CD4-positive, alpha-beta T cell treated with Interleukin-6 at 100 ng/mL for 8 hours (primary cell): Measurements from ENCODE around the gene ARL6.
"Not testable (repeated sequence)": the region's sequence is repeated elsewhere in the genome, so short reads cannot be mapped to it uniquely, and the experiment has no call there.

Experiments
- DNase-seq: peaks from one replicate; pipeline ENCODE4 v3.0.0-alpha.2; 2020; ENCODE audit warnings: mixed read lengths, low spot score

The ARL6 gene

DNA sequence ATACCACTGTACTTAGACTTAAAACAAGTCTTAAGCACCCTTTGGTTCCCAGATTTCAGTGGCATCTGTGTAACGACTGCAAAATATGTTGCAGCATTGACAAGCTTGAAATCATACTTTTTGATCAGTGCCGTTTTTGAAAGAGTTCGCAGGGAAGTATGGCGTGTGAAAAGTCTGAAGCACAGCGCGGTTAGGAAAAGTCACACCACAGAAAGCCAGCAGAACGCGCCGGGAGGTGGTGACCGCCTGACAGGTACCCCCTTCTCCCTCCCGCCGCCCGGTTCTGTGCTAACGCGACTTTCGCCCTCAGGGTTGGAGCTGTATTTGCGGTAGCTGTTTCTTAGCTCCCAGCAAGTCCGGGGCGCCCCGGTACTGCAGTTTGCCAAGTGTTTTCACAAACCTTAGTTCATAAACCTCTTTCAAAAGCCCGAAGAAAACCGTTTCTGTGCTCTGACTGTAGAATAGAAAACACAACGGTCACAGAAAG lies 56.8 kb downstream of the ARL6 start:
- DNase-seq: no peak

DNA sequence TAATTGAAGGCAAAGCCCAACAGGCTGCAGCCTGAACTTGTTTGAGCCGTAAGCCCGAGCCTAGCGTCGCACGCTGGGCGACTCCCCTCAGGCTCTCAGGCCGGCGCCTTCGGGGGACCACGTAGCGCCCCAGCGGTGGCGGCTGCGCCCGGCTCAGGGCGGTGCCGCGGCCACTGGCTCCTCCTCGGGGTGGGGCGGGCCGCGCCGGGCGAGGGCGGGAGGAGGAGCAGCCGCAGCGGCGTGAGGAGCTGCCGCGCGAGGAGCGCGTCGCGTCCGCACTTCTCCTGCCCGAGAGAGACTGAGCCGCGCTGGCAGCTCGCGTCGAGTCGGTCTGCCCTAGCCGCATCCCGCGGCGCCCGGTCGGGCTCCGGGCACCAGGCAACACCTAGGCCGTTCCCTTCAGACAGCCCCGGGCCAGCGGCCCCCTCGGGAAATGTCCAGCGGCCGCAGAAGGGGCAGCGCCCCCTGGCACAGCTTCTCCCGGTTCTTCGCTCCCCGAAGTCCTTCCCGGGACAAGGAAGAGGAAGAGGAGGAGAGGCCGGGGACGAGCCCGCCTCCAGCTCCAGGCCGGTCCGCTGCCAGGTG lies 57.3 kb downstream of the ARL6 start, which contains the start of gene CRYBG3:
Gene CRYBG3 (plus strand): TSS at position 238 of the 585 bp plus-strand sequence. CDS start 196 bp downstream, at position 434.
- peak; percentile 79 for DNase-seq

DNA sequence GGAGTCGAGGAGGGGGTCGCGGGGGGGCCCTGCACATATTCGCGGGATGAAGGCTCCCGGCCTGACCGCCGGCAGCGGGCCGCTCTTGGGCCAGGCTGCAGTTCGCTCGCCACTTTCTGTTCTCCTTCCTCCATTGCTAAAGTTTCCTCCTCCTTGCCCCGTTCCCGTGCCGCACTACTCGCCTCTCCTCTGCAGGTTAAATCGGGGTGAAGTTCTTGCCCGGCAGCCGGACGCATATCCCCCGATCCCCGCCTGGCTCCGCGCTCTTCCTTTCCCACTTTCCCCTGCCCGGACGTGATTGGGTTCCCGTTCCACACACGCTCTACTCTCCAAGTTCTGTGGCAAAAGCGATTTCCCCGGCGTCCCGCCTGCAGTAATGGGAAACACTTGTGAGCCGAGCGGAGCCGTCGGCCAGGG lies 57.8 kb downstream of the ARL6 start:
- no peak for DNase-seq

DNA sequence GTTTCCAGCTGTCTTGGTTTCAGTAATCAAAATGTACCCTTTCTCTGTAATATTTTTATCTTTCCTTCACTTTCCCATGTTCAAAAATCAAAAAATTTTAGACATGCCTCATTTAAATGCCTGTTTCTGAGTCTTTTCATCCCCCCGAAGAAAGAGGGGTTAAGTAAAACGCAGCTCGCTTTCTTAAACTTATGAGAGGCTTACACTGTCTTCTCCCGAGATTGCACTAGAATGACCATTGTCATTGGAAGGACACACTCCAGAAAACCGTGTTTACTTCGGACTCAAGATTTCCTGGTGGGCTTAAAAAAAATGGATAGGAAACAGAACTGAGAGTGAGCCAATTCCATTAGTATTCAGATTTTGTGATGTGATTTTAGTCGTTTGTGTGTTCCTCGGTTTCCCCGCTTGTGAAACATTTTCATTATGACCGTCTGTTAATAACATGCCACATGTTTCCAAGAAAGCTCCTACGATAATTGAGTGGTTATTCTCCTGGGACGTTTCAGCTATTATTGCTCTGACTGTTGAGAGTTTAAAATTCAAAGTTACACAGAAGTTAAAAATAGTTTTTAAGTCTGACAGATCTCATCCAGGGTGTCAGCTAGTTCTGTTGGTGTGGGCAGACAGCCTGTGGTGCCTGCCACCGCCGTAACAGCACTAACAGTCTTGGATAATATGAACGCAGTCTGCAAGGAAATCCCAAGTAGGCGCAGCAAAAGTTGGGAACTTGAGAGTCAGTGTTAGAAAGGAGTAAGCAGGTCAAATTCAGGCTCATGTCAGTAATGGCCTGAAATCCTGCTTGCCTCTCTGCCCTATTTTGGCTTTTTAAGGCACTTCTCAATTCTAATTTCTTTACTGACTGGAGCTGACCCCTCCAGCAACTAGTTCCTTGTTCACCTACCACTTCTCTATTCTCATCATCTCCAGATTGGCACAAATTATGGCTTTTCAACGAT lies 58.8 kb downstream of the ARL6 start:
- no peak for DNase-seq

DNA sequence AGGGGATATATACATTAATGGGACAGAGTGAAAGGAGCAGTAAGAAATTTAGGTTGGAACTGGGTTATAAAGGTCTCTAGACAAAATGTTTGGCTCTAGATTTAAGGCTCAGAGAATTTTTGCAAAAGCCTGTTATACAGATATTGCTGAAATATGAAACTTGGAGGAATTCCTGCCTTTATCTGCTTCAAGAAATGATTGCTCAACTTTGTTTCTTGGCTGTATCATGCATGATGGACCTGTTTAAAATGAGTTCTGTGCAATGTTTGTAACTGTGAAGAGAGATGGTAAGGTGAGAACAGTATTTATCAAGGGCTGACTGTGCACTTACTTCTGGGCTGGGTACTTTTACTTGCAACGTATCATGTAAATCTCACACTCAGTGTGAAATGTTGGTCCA lies 60.5 kb downstream of the ARL6 start:
- no peak for DNase-seq

DNA sequence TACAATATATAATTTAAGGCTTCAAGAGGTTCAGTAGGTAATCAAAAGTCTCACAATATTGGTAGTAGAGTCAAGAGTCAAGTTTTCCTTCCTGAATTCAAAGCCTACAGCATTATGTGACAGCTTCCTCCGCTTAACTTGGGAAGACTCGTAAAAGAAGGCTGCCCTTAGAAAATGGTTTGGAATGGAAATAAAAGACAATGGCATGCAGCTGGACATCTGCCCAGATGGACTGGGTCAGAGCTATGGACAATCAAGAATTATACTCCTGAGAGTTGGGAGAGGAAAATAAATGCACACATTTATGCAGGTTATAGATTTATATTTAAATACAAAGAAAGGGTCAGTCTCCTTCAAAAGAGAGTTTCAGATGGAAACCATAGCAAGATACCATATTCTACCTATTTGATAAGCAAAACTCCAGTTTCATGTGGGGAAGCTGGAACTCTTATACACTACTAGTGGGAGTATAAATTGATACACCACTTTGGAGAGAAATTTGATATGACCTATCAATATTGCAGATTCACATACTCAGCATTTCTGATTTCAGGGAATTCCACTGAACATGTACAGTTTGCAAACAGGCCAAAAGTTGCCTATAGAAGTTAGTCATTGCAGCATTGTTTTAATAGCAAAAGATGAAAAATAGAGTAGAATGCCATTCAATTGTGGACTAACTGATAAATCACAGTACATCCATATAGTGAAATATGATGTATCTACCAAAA lies 63.3 kb downstream of the ARL6 start:
- no peak for DNase-seq

DNA sequence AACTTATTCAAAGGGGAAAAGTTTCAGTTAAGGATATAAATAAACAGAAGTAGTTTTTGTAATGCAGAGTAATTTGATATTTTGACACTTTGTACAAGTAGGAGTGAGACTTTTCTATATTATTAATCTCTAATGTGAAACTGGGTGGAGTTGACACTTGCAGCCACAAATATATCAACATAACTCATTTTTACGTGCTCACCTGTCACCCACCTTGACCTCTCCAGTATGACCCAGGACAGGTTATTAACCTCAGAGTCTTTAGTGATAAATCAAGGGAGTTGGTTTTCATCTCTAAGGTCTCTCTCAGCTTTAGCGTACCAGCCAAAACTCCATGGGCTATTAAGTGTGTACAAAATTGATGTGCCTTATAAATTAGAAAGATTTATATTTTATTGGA lies 64.6 kb downstream of the ARL6 start:
- DNase-seq: no peak

DNA sequence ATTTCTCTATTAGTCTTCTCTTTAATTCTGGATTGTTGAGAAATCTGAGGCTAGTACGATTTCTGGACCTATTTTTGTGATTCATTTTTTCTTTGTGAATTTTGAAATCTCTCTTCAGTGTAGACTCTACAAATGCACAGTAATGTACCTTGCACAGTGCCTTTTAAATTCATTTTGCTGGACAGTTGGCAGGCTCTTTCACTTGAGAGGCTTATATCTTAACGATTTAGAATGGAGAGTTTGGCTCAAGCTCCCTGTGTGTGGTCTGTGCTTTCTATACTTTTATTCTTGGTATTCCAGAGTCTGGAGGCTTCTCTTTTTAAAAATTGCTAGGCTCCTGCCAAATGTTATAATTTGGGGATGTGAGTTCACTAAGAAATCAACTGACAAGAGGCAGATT lies 66.1 kb downstream of the ARL6 start:
- DNase-seq: no peak

DNA sequence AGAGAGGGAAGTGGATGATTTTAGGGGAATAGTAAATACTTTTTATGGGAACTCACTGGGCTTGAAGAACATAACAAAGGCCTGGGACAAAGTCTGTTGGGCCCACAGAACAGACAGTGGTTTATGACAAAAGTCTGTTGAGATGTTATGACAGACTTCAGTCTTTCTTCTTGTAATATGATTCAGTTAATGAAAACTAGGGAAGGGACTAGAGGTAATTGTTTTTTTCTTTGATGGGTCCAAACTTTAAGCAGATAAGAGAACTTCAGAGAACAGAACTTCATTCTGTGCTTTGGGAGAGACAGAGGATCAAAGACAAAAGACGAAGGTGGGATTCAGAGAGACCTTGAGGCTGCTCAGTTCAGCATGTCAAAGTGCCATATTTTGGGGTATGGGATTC lies 66.6 kb downstream of the ARL6 start:
- DNase-seq: no peak

DNA sequence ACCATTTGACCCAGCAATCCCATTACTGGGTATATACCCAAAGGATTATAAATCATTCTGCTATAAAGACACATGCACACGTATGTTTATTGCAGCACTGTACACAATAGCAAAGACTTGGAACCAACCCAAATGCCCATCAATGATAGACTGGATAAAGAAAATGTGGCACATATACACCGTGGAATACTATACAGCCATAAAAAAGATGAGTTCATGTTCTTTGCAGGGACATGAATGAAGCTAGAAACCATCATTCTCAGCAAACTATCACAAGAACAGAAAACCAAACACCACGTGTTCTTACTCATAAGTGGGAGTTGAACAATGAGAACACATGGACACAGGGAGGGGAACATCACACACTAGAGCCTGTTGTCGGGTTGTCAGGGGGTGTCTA lies 68.6 kb downstream of the ARL6 start:
- DNase-seq: not testable (repeated sequence)

DNA sequence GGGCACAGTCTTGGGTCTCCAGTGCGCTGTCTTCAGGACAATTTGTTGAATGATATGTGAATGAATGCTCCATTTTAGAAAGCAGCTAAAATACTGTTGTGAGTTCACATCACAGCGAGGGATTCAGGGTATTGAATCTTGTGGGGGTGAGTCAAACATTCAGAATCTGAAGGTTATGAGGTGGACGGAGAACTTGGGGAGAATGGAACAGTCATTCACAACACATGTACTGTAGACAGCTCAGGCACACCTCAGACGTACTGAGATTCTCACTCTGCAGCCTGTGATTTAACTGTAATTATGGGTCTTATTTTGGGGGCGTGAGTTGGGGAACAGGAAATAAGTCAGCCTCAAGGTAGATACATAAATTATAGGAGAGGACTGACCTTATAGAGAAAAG lies 71.2 kb downstream of the ARL6 start:
- DNase-seq: no peak

DNA sequence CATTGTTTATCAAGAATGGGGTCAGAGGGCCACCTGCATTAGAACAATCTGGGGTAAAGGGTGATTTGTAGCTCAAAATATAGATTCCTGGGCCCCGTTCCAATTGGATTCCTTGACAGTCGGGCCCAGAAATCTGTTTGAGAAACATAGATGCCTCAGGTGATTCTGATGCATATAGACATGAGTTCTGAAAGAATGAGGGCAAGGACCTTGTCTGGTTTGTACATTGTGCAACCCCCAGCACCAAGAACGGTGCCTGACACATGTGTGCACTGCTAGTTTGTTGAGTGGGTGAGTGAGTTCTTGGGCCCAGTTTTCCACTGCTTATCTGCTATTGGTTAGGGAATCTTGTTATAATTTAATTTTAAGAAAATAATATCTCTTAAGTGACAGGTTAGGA lies 73.8 kb downstream of the ARL6 start:
- DNase-seq: no peak

DNA sequence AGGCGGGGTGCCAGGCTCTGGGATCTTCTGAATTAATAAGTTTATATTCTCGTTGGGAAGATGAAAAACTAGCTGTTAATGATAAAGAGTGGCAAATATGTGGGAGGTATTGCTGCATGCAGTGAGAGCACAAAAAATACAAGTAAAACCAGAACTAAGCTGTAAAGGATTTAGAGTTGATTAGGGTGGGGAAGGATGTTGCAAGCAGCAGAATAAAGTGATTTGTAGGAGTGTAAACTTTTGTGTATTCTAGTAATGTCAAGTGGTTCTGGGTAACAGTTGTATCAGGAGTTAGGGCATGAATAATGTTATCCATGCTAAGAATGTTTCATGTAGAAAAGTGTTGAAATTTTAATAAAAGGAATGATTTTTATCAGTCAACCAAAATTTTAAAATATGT lies 75.4 kb downstream of the ARL6 start:
- DNase-seq: no peak

DNA sequence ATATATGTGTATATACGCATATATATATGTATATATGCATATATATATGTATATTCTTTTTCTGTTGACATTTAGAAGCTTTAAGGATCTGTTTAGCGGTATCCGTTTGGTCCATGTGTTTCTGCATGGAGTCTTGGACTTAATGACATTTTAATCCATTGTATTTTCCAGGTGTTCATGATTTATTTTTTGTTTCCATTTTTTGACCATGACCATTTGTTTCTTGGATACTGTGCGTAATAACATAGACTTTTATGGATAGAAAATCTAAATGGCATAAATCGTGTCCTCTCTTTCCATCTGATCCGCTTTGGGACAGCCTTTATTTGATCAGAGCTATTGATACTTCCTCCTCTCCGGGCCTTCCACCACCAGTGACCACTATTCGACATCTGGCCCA lies 76.7 kb downstream of the ARL6 start:
- no peak for DNase-seq

DNA sequence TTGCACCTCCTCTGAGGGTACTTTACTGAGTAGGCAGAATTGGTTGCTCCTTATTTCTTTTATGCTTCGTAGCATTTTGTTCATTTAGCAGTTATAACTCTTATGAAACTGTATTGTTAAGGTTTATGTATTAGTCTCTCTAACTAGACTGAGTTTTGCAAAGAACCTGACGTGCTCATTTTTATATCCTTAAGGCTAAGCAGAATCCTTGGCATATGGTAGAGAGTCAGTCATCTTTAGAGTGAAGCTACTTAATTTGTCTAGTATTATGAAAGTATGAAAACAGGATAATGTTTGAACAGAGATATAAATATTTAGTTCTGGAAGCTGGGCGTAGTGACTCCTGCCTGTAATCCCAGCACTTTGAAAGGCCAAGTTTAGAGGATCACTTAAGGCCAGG lies 77.4 kb downstream of the ARL6 start:
- no peak for DNase-seq

DNA sequence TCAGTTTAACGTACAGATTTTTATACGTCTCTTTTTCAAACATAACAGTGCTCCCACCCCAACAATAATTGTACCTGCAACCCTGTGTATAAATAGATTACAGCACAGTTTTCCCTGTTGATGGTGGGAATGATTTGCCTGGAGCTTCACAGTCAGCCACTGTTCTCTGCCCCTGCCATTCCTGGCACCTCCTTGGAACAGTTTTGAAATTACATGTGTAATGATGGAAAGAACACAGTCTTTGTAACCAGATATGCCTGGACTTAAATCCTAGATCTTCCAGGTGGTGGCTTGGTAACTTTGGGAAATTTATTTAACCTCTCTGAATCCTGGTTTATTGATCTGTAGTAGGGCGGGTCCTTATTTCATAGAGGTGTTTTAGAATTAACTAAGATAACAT lies 84.2 kb downstream of the ARL6 start:
- no peak for DNase-seq
